GM21360 (cell line): ENCODE results near the gene NT5DC3.

Experiments used
- ATAC-seq: cut with Tn5 transposase; IDR thresholded peaks from one replicate; pipeline ENCODE4 v1.9.1; 2021; ENCODE audit warnings: mild to moderate bottlenecking, moderate library complexity; ENCODE audit not compliant: unreplicated experiment

Gene NT5DC3

DNA sequence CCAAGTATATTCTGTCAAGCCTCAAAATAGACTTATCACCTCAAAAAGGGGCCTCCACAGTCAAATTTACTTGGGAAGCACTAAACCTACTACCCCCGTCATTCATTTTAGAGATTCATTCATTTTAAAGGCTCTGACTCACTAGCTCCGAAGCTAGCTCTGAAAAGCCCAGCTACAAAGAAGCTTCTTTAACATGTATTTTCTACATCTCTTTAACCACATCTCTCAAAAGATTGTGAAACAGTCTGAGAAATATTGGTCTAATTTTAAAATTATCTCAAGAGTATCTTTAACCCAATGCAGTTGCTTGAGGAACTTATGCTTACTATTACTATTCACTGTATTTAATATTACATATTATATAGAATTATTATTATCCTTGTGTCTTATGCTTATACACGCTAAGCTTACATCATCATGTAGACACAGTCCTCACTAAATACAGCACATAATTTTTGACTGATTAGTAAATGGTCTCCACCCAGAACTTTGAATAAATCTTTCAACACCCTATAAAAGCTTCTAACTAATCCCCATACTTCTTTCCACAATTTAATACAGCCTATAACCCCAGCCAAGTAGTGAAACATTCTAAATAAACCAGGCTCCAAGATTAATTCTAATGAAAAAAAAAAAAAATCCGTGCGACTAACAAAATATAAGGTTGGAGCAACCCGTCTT is 7.8 kb downstream of the NT5DC3 start:
- no peak for ATAC-seq

DNA sequence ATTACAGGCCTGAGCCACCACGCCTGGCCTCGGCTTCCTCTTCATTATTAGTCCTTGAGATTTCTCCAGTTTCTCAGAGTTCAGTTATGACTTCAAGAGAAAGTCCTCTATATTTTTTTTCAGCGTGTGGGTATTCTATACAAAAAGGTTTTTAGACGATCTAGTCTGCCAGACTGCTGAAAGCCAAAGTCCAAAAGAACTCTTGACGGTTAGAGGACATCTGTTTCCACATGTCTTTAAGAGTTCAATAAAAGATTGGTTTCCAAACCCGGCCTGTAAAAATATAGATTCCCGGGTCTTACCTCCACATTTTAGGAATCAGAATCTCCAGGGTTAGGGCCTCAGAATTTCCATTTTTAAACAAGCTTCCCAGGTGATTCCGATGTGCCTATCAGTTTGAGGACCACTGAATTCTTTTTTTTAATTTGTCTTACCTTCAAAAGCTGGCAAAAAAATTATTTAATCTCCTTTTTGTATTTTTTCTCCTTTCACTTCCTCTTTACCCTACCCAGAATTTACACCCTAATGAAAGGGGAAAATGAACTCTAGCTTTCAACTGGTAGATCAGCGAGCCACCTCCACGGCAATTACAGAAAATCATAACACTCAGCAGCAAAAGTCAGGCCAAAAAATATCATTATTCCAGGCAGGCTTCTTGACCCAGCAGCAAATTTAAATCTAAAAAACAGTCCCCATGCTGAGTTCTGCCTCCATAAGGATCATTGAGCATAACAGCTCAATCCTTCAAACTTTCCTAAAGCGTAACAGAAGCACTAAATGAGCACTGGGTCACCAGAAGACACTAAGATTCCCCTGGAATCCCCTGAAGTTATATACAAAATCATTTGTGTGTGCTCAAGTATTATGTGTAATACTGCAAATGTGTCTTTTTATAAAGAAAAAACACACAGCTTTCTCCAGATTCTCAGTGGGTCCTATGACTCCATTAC is 8.7 kb downstream of the NT5DC3 start:
- ATAC-seq = no peak

GRCh38 chr12:103830730-103831320 is 10.2 kb downstream of the NT5DC3 start:
- no peak for ATAC-seq

DNA sequence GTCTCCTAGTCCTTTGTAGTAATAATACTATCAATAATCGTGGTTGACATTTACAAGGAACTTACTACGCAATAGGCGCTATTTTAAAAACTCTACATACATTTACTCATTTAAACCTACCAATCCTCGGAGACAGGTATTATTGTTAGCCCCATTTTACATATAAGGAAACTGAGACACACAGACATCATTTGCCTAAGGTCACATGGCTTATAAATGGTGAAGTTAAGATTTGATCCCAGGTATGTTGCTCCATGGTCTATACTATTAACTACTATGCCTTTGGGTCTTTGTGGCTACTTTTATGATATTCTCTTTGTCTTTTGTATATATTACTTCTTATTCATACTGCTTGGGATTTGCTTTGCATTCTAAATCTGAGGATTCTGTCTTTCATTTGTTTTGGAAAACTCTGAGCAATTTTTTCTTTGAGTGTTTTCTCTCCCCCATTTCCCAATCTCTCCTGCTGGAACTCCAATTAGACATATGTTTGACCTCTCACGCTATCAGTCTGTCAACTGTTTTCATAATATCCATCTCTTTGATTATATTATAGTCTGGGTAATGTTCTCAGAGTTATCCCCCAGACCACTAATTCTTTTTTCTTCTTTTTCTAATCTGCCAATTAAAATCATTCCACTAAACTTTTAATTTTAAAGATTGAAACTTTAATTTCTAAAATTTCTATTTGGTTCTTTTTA is 10.9 kb downstream of the NT5DC3 start:
- no peak for ATAC-seq

- ATAC-seq = no peak
Measured at GRCh38 chr12:103829092-103829491, 11.9 kb downstream of the NT5DC3 start.

GRCh38 chr12:103827911-103828391 is 13.1 kb downstream of the NT5DC3 start:
- ATAC-seq = no peak

- ATAC-seq = no peak
Measured at GRCh38 chr12:103824845-103825244, 16.2 kb downstream of the NT5DC3 start.

DNA sequence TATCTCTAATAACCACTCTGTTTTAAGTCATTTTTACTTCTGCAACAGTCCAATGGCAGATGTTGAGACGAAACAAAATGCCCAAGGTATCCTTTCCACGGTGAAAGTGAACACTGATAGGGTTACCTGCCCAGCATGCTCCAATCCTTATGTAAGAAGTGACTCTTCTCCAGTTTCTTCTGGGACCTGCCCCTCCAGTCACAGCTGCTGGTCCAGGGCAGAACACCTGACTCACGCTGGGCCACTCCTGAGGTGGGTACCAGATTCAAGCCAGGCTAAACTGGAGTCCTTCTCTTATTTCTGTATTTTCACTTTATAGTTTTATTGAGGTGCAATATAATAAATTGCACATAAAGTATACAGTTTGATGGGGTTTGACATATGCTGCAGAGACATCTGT is 16.7 kb downstream of the NT5DC3 start:
- ATAC-seq = no peak

DNA sequence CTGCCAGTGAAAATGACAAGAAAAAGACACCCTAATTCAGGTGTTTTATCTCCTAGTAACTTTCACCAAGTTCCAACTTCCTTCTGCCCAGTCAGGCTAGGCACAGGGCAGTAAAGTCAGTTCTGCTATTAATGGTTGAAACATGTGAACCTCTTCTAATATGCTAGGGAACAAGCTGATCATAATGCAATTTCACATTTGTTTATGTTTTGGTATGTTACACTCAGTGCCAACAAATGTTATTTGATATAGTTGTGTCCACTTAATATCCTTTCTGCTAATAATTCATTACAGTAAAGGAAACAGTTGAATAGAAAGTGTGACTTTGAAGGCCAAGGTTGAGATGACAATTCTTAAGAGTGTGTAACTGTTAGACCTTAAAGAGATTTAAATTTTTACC is 17.2 kb downstream of the NT5DC3 start:
- ATAC-seq = no peak

GRCh38 chr12:103821773-103822172 is 19.3 kb downstream of the NT5DC3 start:
- no peak for ATAC-seq

DNA sequence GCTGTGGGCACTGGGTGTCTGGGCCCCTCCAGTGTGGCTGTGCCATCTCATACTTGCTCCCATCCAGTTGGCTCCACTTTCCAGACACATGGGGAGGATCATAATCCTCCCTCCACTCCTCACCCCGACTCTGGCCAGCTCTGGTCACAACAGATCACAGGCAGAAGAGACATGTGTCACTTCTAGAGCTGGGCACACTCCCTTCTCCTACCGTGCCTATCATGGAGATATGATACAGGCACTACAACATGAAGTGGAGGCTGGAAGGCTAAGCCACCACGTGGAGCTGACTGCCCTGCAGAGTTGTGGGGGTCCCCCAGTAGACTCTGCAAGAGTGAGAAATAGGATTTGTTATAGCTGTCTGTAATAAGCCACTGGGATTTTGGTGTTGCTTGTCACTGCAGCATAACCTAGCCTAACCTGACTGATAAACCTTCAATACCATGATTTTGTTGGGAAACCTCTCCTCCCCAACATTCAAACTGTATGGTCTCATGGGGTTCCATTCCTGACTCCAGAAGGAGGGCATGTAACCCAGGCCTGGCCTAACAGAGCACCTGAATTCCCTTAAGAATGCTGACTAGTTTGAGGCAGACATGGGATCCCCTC is 20.0 kb downstream of the NT5DC3 start:
- ATAC-seq = no peak

- ATAC-seq = no peak
Measured at GRCh38 chr12:103820361-103820760, 20.7 kb downstream of the NT5DC3 start.

GRCh38 chr12:103819892-103820291 is 21.1 kb downstream of the NT5DC3 start:
- no peak for ATAC-seq

DNA sequence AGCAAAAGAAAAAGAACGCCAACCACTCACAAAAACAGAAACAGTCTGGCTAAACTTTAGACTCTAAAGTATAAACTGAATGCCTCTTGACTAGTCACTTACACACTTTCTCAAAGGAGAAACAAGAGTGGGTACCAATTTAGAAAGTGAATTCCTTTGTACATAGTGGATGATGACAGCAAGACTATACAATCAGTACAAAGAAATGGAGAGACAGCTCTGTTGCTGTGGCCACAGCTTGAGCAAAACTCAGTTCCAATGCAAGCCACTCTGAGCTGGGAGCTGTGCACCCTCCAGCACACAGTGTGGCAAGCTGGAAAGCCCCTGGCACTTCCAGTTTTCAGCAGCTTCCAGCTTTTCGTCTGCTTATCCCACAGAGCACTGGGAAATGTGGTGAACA is 21.7 kb downstream of the NT5DC3 start:
- ATAC-seq = no peak

GRCh38 chr12:103817791-103818190 is 23.2 kb downstream of the NT5DC3 start:
- no peak for ATAC-seq

DNA sequence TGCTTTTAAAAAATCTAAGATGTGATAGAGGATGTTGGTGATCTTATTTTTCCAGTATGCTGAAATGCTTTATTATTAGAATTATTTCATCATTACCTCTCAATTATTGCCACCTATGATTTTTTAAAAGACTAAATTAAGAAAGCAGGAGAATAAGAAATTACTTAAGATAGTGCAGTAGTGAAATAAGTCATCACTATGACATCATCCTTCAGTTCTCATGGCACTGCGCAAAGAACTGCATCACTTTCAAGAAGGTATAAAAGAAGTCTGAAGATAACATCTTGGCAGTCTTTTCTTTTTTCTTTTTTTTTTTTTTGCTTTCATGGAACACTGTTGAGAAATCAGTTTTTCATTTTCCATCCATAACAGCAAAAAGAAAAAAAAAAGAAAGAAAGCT is 24.4 kb downstream of the NT5DC3 start:
- ATAC-seq = no peak

GRCh38 chr12:103814436-103814835 is 26.6 kb downstream of the NT5DC3 start:
- ATAC-seq = no peak

GRCh38 chr12:103813949-103814348 is 27.1 kb downstream of the NT5DC3 start:
- no peak for ATAC-seq

- no peak for ATAC-seq
Measured at GRCh38 chr12:103813426-103813825, 27.6 kb downstream of the NT5DC3 start.

DNA sequence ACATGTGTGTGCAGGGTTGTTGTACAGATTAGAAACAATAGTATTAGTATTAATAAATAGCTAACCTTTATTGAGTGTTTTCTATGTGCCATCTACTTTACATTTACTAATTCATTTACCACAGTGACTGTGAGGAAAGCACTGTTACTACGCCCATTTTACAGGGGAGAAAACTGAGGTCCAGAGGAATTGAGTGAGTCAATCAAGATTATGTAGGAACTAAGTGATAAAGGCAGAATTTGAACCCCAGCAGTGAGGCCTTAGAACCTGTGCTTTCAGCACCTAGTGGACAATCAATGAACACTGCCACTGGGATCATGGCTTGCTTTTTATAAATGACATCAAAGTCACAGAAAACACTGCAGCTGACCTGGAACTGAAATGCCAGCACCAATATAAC is 28.2 kb downstream of the NT5DC3 start:
- no peak for ATAC-seq

DNA sequence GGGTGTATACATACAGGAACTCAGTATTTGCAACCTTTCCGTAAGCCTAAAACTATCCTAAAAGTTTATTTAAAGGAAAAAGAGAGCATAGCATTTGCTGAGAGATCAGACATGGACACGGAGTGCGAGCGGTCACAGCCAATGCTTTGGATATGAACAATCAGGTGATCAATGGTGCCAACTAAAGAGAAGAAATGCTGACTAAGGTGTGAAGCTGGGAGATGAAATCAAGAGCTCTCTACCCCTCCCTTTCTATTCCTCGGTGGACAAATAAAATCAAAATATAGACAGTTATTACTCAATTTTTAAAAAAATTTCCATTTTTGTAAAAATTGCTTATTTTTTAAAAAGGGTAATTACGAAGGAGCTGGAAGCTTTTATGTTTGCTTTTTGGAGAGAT is 29.2 kb downstream of the NT5DC3 start:
- ATAC-seq = no peak
